Hematopoietic multipotent progenitor cell treated with erythropoietin and hydrocortisone succinate and interleukin-3 and kit ligand, for 6 days (in vitro differentiated cells): ENCODE results near the gene RNPC3.
A peak's percentile ranks its signal among the peaks of the same experiment; 100 is the strongest.

ENCODE experiments used
- DNase-seq: peaks from one replicate; pipeline ENCODE4 v3.0.0-alpha.2; 2015

Gene RNPC3, protein sequence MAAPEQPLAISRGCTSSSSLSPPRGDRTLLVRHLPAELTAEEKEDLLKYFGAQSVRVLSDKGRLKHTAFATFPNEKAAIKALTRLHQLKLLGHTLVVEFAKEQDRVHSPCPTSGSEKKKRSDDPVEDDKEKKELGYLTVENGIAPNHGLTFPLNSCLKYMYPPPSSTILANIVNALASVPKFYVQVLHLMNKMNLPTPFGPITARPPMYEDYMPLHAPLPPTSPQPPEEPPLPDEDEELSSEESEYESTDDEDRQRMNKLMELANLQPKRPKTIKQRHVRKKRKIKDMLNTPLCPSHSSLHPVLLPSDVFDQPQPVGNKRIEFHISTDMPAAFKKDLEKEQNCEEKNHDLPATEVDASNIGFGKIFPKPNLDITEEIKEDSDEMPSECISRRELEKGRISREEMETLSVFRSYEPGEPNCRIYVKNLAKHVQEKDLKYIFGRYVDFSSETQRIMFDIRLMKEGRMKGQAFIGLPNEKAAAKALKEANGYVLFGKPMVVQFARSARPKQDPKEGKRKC

DNA sequence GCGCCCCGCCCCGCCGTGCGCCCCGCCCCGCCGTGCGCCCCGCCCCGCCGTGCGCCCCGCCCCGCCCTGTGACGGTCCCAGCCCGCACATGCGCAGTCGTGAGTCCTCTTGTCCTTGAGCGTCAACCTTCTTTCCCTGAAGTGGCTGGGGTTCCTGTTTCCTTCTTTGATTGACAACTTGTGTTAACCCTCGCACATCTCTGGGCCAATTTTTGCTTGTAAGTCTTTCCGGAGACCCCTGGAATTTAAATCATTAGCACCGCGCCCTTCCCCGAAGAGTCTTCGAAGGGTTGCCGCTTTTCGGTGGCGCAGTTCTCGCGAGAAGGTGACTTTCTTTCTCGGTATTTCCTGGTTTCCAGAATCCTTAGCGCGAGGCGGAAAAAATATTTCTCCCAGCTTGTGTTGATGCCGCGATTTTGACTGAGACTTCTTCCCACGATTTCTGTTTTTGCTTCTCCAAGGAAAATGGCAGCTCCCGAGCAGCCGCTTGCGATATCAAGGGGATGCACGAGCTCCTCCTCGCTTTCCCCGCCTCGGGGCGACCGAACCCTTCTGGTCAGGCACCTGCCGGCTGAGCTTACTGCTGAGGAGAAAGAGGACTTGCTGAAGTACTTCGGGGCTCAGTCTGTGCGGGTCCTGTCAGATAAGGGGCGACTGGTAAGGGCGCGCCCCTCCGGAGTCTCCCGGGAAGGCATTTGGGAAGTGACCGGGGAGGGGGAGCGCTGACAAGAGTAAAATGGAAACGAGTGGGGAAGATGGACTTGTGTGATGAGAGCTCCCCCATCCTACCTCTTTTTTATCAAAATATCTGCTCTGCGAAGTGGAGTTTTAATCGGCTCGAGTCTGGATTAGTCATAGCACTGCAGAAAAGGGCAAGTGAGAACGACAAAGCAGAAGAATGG is at the start of gene RNPC3:
Gene RNPC3, plus strand, starts transcription at position 93 of the 901 bp plus-strand sequence. Its CDS starts 372 bp downstream, at position 465.
- DNase-seq = peak; percentile 94

DNA sequence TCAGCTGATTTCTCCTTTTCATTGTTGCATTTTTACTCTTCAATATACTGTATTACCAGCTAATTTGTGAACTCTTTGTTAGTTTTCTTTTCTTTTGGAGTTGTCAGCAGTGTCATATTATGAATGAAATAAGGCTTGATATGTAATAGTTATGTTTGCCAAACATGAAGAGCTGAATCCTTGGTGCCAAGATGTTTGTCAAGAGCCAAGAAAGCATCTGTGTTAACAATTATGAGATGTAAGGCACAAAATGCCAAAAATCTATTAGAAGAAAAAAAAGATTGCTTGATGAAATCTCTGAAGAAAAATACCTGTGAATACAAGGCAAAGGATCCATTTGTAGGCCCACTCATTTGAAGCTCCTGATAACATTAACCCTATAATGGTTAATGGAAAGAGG is 48.4 kb upstream of the RNPC3 start:
- DNase-seq = no peak

DNA sequence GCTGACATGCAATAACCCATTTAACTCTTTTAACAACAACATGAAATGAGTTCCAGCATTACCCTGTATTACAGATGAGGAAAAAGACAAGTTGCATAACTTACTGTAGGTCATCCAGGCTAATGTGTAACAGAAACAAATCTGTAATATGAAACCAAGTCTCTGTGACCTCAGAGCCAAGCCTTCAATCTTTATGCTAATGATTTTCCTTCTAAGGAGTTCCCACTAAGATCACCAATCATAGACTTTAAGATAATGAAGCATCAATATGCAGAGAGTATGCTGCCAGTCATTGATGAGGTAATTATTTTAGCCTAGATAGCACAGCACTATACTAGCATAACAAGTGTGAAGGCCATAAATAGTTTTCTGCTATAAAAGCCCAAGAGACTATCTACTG is 35.6 kb upstream of the RNPC3 start:
- DNase-seq = no peak

DNA sequence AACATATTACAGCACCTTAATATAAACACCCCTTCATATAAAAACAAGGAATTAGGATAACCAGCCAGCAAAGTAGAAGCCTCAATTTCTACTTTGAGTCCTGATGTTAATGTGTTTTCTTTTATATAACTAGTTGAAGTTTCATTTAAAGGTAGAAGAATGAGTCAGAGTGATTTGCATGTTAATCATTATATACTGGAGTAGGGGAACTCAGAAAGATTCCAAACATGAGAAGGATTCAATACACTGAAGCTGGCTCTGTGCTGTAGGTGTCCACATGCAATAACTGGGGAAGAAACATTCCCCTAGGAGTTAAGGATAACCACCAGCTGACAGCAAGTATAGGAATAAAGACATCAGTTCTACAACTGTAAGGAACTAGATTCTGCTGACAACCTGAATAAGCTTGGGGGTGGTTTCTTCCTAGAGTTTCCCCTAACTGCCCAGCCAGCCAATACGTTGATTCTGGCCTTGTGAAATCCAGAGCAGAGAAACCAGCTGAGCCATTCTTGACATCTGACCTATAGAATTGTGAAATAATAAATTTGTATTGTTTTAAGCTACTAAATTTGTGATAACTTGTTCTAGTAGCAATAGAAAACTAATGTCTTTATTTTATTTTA is 33.4 kb upstream of the RNPC3 start:
- DNase-seq = no peak

GRCh38 chr1:103496014-103496635 is 29.4 kb upstream of the RNPC3 start:
- DNase-seq = no peak

- DNase-seq = no peak
Measured at GRCh38 chr1:103497404-103497803, 28.1 kb upstream of the RNPC3 start.

- DNase-seq = no peak
Measured at GRCh38 chr1:103509250-103509649, 16.2 kb upstream of the RNPC3 start.

GRCh38 chr1:103513711-103514110 is 11.8 kb upstream of the RNPC3 start:
- DNase-seq = no peak

DNA sequence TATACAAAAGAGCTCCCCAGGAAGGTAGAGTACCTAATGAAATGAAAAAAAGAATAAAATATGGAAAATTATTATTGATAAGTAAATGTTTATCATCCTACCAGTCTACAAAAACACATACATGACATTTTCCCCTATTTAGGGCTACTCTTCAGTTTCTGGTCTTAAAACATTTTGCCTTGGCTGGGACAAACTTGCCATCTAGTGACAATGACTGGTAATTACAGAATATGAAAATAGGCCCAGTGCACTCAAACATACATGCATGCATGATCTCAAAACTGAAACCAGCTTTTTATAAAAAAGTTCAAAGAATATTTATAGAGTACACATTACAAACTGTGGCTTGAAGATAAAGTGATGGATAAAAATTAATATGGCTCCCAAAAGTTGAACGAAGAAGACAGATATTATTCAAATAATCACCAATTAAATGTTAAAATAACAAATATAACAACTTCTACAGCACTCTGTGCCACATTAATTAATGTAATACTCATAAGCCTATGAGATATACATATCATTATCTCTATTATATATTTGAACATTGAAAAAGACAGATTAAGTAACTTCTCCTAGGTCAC is 10.5 kb upstream of the RNPC3 start:
- DNase-seq = peak; percentile 71

DNA sequence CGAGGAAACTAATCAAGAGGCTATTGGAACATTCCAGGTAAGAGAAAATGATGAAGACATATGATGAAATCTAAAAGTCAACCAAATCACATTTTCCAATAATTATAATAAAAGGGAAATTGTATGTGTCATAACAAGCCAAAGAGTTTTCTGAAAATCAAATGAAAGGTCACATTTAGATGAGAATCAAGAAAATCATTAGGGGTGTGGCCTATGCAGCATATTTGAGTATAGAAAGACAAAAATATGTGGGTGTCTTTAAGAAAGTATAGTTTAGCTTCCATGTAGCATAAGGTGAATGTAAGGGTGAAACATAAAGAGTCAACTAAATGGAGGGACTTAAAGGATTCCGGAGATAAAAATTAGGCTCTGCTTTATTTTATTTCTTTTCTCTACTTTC is 9.2 kb upstream of the RNPC3 start:
- no peak for DNase-seq

GRCh38 chr1:103516693-103517092 is 8.8 kb upstream of the RNPC3 start:
- DNase-seq = no peak

DNA sequence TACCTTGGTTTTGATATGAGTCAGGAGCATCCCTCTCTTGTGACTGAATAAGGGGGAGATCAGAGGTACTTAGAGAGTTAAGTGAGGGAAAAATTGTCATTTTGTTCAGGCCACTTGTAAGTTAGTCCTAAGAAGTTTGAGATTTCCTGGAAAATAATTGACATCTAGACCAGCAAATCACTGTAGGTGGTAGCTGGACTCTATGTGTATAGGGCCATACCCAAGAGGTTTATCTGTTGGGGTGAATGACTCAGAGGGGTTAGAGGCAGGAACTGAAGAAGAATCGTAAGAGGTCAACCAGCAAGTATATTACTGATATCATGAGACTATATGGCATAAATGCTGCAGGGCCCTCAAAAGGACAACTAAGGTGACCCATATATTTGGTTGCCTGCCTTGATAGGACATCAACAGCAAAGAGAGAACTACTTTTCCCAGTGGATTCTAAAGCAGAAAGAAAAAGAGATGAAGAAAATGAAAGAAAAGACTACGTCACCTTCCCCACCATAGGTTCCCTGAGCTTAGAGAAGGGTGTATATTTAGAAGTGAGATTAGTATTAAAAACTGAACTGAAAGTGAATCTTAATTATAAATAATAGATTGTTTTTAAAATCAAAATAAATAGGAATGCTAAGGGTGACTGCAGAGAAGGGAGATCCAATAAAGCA is 8.0 kb upstream of the RNPC3 start:
- peak; percentile 11 for DNase-seq

- DNase-seq = no peak
Measured at GRCh38 chr1:103520822-103521221, 4.7 kb upstream of the RNPC3 start.

- no peak for DNase-seq
Measured at GRCh38 chr1:103523346-103523745, 2.2 kb upstream of the RNPC3 start.

- peak; percentile 76 for DNase-seq
Measured at GRCh38 chr1:103525114-103525606, 339 bp upstream of the RNPC3 start.

- DNase-seq = no peak
Measured at GRCh38 chr1:103527331-103527730, 1.8 kb downstream of the RNPC3 start.

DNA sequence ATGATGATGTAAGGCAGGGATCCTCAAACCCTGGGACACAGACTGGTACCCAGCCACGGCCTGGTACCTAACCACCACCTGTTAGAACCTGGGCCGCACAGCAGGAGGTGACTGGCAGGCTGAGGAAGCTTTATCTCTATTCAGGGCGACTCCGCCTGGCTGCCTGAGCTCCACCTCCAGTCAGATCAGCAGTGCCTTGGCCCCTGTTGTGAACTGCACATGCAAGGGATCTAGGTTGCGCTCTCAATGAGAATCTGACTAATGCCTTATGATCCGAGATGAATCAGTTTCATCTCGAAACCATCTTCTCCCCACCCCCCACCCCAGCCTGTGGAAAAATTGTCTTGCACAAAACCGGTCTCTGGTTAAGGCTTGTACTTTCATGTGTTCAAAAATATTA is 4.2 kb downstream of the RNPC3 start:
- DNase-seq = peak; percentile 44

- DNase-seq = no peak
Measured at GRCh38 chr1:103538226-103538625, 12.7 kb downstream of the RNPC3 start.

DNA sequence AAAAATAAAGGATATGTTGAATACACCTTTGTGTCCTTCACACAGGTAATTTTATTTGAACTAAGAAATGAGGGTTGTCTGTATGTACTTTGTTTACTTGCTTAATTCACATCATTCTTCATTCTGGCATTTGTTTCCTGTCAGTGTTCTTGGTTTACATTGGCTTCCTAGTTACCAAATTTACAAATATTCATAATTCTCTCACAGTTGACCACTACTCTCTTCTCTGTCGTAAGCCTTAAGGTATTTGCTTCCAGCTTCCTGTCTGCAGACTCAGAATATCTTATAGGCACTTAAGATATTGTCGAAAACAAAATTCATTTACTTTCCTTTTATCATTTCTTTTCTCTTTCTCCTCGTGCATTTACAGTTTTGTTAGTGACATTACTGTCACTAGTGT is 15.9 kb downstream of the RNPC3 start:
- no peak for DNase-seq

- no peak for DNase-seq
Measured at GRCh38 chr1:103546496-103546895, 21.0 kb downstream of the RNPC3 start.

GRCh38 chr1:103547840-103548239 is 22.3 kb downstream of the RNPC3 start:
- no peak for DNase-seq

DNA sequence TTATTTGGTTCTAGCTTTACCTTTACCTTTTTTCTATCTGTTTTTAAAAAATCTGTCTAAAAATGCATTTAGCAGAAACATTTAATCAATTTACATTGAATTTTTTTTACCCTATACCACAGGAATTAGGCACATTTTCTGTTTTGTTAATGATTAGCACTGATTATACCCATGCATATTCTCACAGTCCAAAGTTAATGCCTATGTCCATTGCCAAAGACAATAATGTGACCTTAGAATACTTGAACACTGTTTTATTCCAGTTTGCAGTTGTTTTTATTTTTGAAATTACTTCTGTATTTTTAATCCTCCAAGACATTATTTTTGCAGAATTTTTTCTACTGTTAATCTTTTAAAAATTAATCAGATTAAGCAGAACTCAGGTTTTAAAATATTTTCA is 34.9 kb downstream of the RNPC3 start:
- DNase-seq = no peak
